HepG2 (cell line): ENCODE results near the gene TMX4. TPM values are rescaled to one million over a fixed set of nuclear protein-coding genes. Genes with fewer than 3 reads are reported as not detected.
A peak's percentile ranks its signal among the peaks of the same experiment; 100 is the strongest.

ENCODE experiments used
- BCLAF1 ChIP-seq: fragments of 450-650 bp; IDR thresholded peaks from 2 replicates; pipeline ENCODE4 v1.6.1; 2017; ENCODE audit warnings: mild to moderate bottlenecking
- BRCA1 ChIP-seq: sonication (generic); formaldehyde crosslinking; IDR thresholded peaks from 2 replicates; pipeline ENCODE4 v1.4.0; 2020; ENCODE audit warnings: missing genetic modification reagents
- E2F1 ChIP-seq: sonication (generic); formaldehyde crosslinking; IDR thresholded peaks from 2 replicates; pipeline ENCODE4 v1.5.0; 2020; ENCODE audit warnings: missing genetic modification reagents
- FOXK2 ChIP-seq: fragments of 450-650 bp; IDR thresholded peaks from 2 replicates; pipeline ENCODE4 v1.6.1; 2016
- GATA4 ChIP-seq: sonication (generic); IDR thresholded peaks from 2 replicates; pipeline ENCODE4 v1.6.1; 2016; ENCODE audit warnings: antibody characterized with exemption, low read depth, borderline replicate concordance
- IRX3 ChIP-seq: sonication (generic); formaldehyde crosslinking; IDR thresholded peaks from 2 replicates; pipeline ENCODE4 v1.8.1; 2023; ENCODE audit warnings: mild to moderate bottlenecking, low read depth, missing genetic modification reagents, borderline replicate concordance
- MTF2 ChIP-seq: sonication (generic); formaldehyde crosslinking; IDR thresholded peaks from 2 replicates; pipeline ENCODE4 v1.5.0; 2020; ENCODE audit warnings: missing genetic modification reagents, borderline replicate concordance
- MXD1 ChIP-seq: sonication (generic); formaldehyde crosslinking; IDR thresholded peaks from 2 replicates; pipeline ENCODE4 v1.4.0; 2020; ENCODE audit warnings: mild to moderate bottlenecking, missing genetic modification reagents
- MYNN ChIP-seq: sonication (generic); formaldehyde crosslinking; IDR thresholded peaks from 2 replicates; pipeline ENCODE4 v1.4.0; 2020; ENCODE audit warnings: mild to moderate bottlenecking, low read depth, missing genetic modification reagents
- PLRG1 ChIP-seq: fragments of 450-650 bp; conservative IDR thresholded peaks from 2 replicates; pipeline ENCODE4 v1.6.1; 2016
- RFX1 ChIP-seq: fragments of 450-650 bp; IDR thresholded peaks from 2 replicates; pipeline ENCODE4 v1.6.1; 2017
- SIX1 ChIP-seq: sonication (generic); formaldehyde crosslinking; IDR thresholded peaks from 2 replicates; pipeline ENCODE4 v1.4.0; 2020; ENCODE audit warnings: missing genetic modification reagents, borderline replicate concordance
- SMAD3 ChIP-seq: sonication (generic); formaldehyde crosslinking; IDR thresholded peaks from 2 replicates; pipeline ENCODE4 v1.4.0; 2020; ENCODE audit warnings: missing genetic modification reagents
- SP4 ChIP-seq: sonication (generic); formaldehyde crosslinking; IDR thresholded peaks from 2 replicates; pipeline ENCODE4 v1.8.1; 2023; ENCODE audit warnings: mild to moderate bottlenecking, missing genetic modification reagents
- SSRP1 ChIP-seq: IDR thresholded peaks from 2 replicates; pipeline ENCODE4 v1.6.1; 2016; ENCODE audit warnings: control low read depth
- ZBTB37 ChIP-seq: sonication (generic); formaldehyde crosslinking; IDR thresholded peaks from 2 replicates; pipeline ENCODE4 v1.4.0; 2020; ENCODE audit warnings: mild to moderate bottlenecking, missing genetic modification reagents
- ZFY ChIP-seq: sonication (generic); formaldehyde crosslinking; IDR thresholded peaks from 2 replicates; pipeline ENCODE4 v1.4.0; 2020; ENCODE audit warnings: missing genetic modification reagents
- ZNF180 ChIP-seq: sonication (generic); formaldehyde crosslinking; IDR thresholded peaks from 2 replicates; pipeline ENCODE4 v1.4.0; 2020; ENCODE audit warnings: low read depth, missing genetic modification reagents, borderline replicate concordance
- ZNF230 ChIP-seq: sonication (generic); formaldehyde crosslinking; IDR thresholded peaks from 2 replicates; pipeline ENCODE4 v1.4.0; 2020; ENCODE audit warnings: mild to moderate bottlenecking, missing genetic modification reagents
- ZNF234 ChIP-seq: sonication (generic); formaldehyde crosslinking; conservative IDR thresholded peaks from 2 replicates; pipeline ENCODE4 v1.5.1; 2020; ENCODE audit warnings: mild to moderate bottlenecking, missing genetic modification reagents
- ZNF552 ChIP-seq: sonication (generic); formaldehyde crosslinking; IDR thresholded peaks from 2 replicates; pipeline ENCODE4 v1.9.0; 2022; ENCODE audit warnings: missing genetic modification reagents, mild to moderate bottlenecking, borderline replicate concordance
- ZNF569 ChIP-seq: sonication (generic); formaldehyde crosslinking; IDR thresholded peaks from 2 replicates; pipeline ENCODE4 v1.5.0; 2020; ENCODE audit warnings: mild to moderate bottlenecking, missing genetic modification reagents, moderate library complexity, borderline replicate concordance
- ZNF740 ChIP-seq: sonication (generic); formaldehyde crosslinking; IDR thresholded peaks from 2 replicates; pipeline ENCODE4 v1.4.0; 2020; ENCODE audit warnings: missing genetic modification reagents
- polyA plus RNA-seq, 8 experiments: library from polyadenylated mRNA; depleted of rRNA in 3 of 8; stranded (reverse) in 7 of 8; unstranded in 1 of 8; fragments of >200 nt; fragmentation: Illumina TruSeq in 4 of 8; extraction: Trizol in 4 of 8; gene quantifications; 2 replicates each; pipeline versions ENCODE4 v1.2.1 to v1.2.3, GENCODE V29; 2011 to 2016; ENCODE audit warnings: low read depth in 4 of 8, missing spikeins in 1 of 8, mixed read lengths in 1 of 8; ENCODE audit not compliant: insufficient read depth in 1 of 8
- total RNA-seq, 5 experiments: library from RNA; depleted of rRNA; stranded (reverse); fragments of >200 nt; fragmentation: Illumina TruSeq; extraction: Trizol; gene quantifications; 2 replicates each; pipeline ENCODE4 v1.2.3, GENCODE V29; 2016; ENCODE audit warnings: low read depth in 1 of 5

The TMX4 gene
- total and polyA plus RNA-seq, 2 of the 13 experiments (the other 11 are each of a cell fraction or from before 2014, with no cell fraction given): 7.6 to 21.4 TPM

GRCh38 chr20:8019246-8019997 is at the start of gene TMX4 (continued):
- peak; percentile 92 for TF ChIP-seq ZNF234 (CRISPR knock-in tag)
- 0 out of 2 replicates have a peak, but pooled peaks have one; percentile 4 for TF ChIP-seq SIX1 (CRISPR knock-in tag)
- TF ChIP-seq GATA4: peak; percentile 54; the same call in 1 of the 2 replicates
- no peak for TF ChIP-seq BCLAF1
- 0 out of 2 replicates have a peak, but pooled peaks have one; percentile 81 for TF ChIP-seq IRX3 (CRISPR knock-in tag)
- peak; percentile 86 for TF ChIP-seq E2F1 (CRISPR knock-in tag)
- TF ChIP-seq SMAD3: no peak
- peak; percentile 94 for TF ChIP-seq SP4 (CRISPR knock-in tag)
- peak; percentile 92 for TF ChIP-seq ZNF552 (CRISPR knock-in tag)
- TF ChIP-seq RFX1: peak; percentile 99
- TF ChIP-seq FOXK2: no peak; the same call in 1 of the 2 replicates
- TF ChIP-seq MYNN (CRISPR knock-in tag): peak; percentile 98; the same call in 1 of the 2 replicates
- peak; percentile 92 for TF ChIP-seq BRCA1 (CRISPR knock-in tag)
- TF ChIP-seq PLRG1: no peak
- TF ChIP-seq ZBTB37 (CRISPR knock-in tag): no peak
- TF ChIP-seq ZNF740 (CRISPR knock-in tag): peak; percentile 61
- no peak for TF ChIP-seq ZNF569 (CRISPR knock-in tag)
- TF ChIP-seq ZNF180: no peak; the same call in none of the 2 replicates
- TF ChIP-seq MXD1 (CRISPR knock-in tag): peak; percentile 87
- peak; percentile 67 for TF ChIP-seq MTF2 (CRISPR knock-in tag)
- peak; percentile 100 for TF ChIP-seq ZFY (CRISPR knock-in tag)
- TF ChIP-seq SSRP1 (CRISPR knock-in tag): no peak; the same call in 1 of the 2 replicates
- TF ChIP-seq ZNF230 (CRISPR knock-in tag): peak; percentile 94; the same call in 1 of the 2 replicates
